HUDEP-2 (cell line): ENCODE results near the gene IDS.
"Not testable (repeated sequence)": the region's sequence is repeated elsewhere in the genome, so short reads cannot be mapped to it uniquely, and the experiment has no call there.

ENCODE experiments used
- DNase-seq, 76 experiments: peaks; one replicate each; lab custom pipeline; 2025; ENCODE audit not compliant: unreplicated experiment in 76 of 76; lab: John Stamatoyannopoulos, UW

IDS gene

DNA sequence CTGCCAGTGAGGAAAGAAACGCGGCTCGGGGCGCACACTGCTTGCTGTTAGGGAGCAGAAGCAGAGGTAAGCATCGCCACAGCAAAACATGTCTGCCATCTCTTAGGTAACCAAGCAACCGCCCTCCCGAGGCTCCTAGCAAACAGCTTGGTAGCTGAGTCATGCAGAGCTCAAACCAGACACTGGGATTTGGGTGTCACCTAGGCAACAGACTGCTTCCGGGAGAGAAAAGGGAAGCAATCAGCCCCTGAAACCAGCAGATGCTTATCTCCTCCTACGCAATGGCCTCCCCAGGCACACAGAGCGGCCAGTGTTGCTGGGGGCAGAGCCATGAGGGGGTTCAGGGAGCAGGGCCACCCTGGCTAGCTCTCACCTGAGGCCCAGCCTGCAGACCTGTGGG, 1.7 kb downstream of the IDS start:
- DNase-seq: peak in 25 of 76 experiments; percentile 0 to 48 (median 10)

DNA sequence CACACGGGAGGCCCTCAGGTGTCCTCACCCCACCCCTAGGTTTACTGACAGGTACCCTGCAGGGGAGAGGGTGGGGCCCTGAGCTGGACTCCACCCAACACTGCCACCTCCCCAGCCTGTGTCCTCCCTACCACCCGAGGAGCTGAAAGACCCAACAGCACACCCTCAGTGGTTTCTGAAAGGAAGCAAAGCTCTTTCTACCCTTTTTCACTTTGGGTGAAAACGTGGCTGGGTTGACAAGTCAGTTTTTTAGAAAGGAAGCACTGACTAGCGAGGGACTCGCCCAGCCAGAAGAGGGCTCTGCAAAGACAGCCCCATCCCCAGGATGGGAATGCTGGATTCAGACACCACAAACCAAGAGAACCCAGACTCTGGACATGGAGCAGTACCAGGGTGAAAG, 2.2 kb downstream of the IDS start:
- not testable (repeated sequence) for DNase-seq

DNA sequence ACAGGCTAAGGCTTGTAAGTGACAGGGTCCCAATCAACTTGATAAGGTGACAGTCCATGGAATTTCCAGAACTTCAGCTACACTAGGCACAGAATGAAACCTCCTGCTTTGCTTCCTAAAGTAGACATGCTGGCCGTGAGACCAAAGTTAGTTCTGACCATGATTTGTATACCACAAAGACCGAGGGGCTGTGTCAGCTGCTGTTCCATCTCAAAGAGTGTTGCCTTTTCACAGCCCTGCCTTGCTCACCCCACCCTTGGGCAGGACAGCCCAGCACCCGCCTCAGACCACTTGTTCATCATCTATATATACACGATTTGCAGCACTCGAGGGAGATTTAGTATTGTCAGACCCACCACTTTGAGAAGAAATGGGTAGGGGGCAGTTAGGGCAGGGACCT, 5.3 kb downstream of the IDS start:
- no peak for DNase-seq

DNA sequence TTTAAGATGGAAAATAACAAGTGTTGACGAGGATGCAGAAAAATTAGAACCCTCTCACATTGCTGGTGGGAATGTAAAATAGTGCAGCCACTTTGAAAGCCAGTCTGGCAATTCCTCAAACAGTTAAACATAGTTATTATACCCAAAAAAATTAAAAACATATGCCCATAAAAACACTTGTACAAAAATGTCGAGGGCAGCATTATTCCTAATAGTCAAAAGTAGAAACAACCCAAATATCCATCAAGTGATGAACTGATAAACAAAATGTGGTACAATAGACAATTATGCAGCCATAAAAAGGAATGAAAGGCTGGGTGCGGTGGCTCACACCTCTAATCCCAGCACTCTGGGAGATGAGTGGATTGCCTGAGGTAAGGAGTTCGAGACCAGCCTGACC, 6.3 kb downstream of the IDS start:
- DNase-seq: no peak

DNA sequence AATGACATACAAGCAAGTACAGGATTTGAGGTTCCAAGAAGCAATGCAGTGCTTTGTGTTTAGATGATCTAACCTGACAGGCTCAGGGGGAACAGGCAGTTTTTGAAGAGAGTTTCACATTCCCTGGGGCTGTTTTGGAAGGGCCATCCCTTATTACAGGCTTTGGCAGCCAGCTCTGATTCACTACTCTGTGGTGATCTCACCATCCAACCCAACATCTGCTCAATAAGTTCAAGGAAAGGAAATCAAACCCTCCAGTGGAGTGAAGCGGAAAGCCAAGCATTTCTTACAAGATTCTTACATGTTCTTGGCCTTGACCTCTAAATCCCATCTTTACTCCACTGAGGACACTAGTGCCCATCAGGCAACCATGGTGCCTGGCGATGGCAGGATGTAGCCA, 7.5 kb downstream of the IDS start:
- no peak for DNase-seq

DNA sequence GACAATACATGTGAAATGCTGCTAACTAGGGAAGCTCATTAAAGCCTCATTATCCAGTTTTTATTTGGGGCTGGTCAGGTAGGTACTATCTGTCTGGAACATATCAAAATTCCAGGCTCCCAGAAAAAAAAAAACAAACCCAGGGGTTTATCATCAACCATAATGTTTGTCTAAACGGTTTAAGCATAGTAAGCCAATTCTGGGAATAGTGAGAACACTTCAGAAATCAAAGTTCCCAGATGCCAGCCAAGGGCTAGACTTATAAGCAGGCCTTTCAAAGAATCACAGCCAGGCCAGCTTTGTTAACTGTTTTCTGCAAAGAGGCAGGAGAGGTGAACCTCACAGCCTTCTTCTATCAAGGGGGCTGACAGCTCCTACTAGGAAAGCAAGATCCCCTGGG, 8.1 kb downstream of the IDS start:
- DNase-seq: no peak

DNA sequence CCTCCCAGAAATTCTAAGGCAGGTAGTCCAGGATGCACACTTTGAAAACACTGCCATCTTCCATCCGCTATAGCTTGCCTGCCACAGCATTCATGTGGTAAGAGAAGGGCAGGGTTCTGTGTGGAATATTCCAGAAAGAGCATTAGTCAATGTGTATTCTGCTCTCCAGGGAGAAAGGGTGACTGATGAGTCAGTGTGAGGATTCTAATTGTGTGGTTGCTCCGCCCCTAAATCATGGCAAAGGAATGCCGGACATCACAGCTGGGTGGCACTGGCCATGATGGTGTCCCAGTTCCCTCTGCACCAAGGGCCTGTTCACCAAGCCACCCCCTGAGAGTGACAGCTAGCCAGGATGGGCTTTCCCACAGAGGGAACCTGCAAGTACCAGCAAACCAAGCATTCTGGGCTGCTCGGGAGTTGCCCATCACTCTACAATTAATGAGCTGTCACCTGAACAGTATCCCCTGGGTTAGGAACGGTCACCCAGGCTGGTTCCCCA, 9.5 kb downstream of the IDS start:
- no peak for DNase-seq

DNA sequence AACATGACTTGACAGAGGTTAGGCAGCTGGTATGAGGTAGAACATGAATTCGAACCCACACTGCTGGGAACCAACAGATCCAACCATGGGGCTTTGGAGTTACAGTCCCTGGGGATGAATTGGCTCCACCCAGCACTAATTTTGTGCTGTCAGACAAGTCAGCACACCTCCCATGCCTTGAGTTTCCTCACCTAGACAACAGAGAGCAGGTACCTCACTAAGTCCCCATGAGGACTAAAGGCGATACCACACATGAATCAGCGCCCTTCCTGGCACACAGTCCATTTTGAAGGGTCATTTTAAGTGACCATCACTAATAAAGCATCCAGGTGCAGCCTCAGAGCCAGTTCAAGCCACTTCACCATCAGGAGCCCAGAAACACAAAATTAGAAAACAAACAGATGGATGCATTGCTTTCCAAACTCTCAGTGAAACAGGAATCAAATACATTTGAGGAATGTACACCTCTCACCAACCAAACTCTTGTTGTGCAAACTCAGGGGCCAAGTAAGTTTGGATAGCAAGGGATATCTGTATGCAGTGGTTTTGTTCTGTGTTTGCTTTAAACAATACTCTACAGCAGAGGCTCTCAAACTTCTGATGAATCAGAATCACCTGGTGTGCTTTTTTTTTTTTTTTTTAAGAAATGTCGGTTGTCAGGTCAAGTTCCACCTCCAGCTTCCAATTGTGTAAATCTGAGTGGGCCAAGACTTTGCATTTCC, 10.1 kb downstream of the IDS start:
- DNase-seq: no peak

DNA sequence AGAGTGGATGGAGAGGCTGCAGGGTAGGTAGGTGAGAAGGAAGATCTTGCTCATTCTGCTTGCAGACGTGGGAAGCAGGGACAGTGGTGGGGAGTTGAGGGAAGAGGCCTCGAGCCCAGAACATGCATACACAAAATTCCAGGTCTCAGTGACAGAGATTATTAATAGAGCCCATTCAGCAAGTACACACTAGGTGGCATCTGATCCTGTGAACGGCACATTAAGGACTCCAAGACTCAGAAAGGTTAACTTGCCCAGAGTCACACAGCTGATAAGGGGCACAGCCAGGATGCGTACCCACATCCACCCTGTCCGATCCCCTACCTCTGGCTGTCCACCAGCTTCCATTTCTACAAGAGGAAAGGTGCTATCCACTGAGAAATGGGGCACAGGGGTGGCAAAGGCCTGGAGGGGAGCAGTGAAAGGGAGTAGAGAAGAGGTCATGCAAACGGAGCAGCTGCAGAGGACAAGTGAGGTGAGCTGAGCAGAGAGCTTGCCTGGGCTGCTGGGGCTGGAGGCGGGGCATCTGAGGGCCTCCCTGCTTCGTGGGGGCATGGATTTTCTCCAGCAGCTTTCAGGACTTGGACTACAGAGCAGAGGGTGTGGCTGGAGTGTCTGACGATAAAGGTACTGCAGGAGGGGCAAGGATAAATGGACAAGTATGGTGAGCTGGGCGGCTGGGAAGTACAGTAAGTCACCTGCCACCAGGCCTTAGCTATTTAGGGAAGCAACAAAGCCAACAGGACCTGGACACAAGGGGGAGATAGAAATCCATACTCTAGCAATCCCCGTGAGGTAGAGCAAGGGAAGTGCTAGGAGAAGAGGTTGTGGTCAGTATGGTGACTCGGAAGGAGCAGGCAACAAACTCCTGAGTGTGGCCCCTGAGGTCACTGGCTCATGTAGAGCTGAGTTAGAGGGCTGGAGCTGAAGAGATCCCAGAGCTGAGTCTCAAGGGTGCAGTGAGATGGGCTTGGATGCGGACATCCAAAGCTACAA, 11.2 kb downstream of the IDS start:
- DNase-seq: peak in 2 of 76 experiments; percentile 1

DNA sequence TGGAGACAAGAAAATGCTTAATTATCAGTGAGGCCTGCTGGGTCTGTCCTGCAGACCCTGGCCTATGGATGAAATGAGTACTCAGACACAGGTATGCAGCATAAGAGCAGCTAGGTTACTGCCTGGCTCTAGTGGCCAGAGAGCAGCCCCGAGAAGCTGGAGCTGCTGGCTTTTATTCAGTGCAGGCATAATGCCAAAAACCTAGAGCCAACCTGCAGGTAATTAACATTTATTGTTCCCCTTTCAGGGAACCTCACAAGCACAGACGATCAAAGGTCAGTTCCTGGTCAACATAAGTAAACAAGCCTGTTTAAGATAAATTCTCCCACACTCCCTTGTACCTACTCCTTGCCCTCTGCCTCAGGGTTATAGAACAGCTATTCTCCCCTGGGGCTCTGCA, 13.3 kb downstream of the IDS start:
- no peak for DNase-seq

DNA sequence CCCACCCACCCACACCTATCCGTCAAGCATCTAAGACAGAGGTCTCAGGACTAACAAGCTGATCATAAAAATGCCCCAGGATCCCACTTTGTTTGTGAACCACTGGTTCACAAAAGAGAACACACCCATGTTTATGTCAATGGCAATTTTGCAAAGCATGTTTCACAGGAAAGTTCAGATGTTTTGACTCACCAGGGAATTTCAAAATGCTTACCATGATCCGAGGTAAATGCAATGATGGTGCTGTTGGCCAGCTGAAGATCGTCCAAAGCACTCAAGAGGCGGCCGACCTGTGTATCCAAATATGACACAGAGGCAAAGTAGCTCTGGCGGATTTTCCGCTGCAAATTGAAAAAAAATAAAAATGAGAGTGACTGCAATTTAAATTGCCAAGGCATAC, 15.0 kb downstream of the IDS start:
- no peak for DNase-seq

DNA sequence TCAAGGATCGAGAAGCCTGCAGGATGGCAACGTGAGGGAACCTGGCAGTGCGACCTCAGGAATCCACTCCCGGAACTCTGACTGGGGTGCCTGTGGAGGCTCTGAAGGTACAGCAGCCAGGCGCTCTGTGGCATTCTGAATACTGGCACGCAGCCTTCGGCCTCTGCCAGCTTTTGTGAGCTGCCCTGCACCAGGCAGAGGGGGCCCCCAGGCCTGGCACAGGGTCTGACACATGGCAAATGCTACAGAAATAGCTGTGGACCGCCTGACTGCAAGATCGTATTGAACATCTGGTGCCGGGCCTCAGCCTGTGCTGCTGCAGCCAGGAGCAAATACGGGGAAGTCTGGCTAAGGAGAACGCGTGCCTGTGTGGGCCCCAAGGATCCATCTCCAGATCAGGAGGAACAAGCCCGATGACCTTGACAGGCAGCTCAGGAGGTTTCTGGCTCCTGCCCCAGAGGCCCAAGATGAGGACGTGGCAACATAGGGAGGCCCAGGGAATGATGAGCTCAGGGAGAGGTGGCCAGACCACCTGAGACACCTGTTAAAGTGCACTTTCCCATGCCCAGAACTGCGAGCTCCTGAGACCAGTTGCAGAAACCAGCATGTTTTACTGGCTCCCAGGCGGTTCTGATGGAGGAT, 16.6 kb downstream of the IDS start:
- DNase-seq: not testable (repeated sequence)

DNA sequence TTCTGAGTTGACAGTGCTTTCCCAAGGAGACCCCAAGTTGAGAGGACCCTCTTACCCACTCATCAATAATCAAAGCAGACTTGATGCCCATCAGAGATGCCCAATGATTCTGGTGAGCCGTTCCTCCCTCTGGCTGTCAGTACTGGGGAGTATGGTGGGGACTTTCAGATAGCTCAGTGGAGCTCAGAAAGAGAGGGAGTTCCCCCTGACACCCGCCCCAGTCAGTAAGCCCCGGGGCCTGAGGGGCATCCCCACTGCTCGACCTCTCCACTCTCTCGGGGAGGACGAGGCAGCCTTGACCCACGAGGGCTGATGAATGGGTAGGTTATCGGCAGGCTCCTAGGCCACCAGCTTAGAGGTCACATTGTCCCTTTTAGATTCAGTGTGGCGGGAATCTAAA, 17.1 kb downstream of the IDS start:
- DNase-seq: not testable (repeated sequence)

DNA sequence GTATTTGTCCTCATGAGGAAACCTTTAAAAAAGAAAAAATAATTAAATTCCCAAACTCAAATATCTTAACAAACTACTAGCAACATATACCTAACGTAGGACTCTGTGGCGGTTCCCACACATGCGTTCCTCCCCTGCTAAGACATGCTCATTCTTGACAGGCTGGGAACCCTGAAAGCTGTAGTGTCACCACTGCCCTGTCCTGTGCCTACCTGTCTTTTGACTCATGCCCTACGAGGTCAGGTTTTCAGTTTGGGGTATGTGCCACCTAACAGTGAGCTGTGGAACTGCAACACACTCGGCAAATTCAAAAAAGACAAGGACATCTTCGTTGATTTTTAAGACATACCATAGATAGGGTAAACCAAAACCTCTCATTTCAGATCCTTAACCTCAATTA, 17.8 kb downstream of the IDS start:
- DNase-seq: peak in 1 of 76 experiments; percentile 1

DNA sequence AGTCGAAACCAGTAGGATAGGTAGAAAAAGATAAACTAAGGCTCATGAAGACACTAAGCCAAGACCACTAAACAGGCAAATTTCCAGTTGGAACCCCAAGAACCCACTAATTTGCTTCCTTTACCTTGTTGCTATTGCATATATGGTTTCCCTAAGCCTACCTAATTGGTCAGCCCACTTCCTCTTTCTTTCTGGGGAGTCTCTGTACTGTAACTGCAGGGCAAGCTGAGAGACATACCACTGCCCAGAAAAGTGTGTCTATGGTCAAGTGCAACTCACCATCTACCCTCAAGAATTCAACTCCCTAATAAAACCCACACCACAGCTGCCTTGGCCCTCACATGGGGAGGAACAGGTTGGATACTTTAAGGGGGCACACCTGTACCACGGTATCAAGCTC, 28.6 kb downstream of the IDS start:
- no peak for DNase-seq

DNA sequence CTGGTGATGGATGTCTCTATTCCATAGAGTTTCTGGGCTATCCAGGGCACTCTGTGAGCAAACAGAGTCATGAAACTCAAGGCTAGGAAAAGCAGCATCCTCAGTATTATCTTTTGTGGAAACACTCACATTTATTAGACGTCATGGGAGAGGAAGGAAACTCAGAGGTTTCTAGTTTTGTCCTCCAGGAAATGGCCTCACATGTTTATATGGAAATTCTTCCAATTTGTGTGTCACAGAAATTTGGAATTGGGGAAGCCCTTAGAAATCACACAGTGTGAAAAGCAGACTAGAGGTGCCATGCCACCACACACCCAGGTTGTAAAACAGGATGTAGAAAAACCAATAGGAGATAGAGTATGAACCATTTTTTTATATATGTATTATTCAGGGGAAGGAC, 31.1 kb downstream of the IDS start:
- DNase-seq: no peak

DNA sequence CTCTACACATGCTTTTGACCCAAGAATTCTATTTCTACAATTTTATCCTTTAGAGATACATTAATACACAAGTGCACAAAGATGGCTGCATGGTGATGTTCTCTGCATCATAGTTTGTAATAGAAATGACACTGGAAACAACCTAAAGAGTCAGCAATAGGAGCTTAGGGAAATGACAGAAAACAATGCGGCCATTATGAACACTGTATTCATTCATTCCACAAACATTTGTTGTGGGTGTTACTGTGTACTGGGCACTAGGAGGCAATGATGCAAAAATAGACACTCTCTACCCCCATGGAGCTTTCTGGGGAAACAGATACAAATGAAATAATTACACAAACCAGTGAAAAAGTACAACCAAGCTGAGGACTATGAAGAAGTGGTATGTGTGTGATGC, 32.0 kb downstream of the IDS start:
- no peak for DNase-seq

DNA sequence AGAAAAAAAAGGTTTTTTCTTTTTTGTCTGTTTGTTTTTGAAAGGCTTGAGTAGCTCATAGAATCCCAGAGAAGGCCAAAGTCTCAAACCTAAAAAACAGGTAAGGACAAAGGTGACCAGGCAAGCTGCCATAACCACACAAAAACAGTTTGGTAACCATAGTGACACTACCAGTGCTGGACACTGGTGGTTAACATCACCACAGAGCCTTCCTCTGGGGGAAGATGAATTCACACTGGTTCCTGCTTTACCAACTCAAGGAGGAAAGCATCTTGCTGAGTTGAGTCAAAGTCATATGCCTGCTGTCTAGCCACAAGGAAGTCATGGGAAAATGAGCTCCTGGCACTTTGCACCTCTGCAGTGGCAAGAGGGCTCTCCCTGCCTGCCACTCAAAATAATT, 32.5 kb downstream of the IDS start:
- no peak for DNase-seq

DNA sequence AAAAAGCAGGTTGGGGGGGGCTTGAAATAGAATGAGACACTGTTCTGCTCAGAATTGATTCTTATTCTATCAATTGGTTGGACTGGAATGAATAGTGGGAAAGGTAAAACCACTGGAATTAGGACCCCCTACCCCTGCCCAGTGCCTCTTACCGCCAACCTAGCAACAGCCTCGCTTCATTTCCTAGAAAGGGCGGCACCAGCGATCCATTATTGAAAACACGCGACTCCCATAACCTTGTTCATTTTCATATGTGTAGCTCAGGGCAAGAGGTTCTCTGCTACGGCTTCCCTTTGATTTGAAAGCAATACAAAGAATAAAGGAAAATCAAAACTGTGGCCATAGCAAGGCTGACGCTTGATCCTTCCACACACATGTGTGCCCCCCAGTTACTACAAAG, 33.7 kb downstream of the IDS start:
- DNase-seq: no peak

DNA sequence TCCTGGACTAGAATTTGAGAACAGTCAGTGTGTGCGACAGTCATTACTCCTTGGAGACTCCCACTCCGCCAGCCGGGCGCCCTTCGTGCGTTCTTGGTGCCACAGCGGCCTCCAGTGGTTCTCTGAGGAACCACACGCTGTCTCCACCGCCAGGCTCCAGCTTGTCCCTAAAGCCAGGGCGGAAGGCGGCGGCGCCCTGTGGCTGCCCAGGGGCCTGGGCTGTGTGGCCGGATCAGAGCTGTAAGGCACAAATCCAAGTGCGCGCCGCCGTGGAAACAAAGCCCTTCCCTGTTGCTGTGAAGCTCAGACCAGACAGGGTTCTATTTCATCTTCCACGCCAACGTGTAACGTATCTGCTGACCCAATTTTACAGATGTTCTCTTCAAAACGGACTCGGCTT, 34.2 kb downstream of the IDS start:
- DNase-seq: peak in 62 of 76 experiments; percentile 0 to 70 (median 24)

DNA sequence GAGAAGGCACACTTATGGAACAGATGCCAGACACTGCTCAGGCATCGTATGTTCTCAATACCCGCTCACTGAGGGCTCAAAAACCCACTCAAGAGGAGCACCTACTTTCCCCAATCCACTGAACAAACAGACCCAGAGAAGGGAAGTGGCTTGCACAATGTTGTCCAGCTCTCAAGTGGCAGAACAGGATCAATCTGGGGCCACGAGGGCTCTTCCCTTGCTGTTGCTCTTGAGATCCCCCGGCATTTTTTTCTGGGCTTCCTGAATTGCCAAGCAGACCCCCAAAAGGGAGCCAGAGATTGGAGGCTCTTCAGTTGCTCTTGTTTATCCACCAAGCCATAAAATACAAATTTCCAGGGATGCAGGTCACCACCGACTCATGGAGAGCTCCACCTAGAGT, 35.7 kb downstream of the IDS start:
- no peak for DNase-seq
